Retinal pigment epithelial cell (primary cell): ENCODE measurements around the gene CHDH.
A peak's percentile ranks its signal among the peaks of the same experiment; 100 is the strongest.

Experiments used
- DNase-seq: peaks from one replicate; pipeline ENCODE4 v3.0.0-alpha.2; 2010; ENCODE audit warnings: low read depth
- H3K4me3 ChIP-seq: 2 replicates; pipeline ENCODE4 v1.5.1; 2011; ENCODE audit warnings: mild to moderate bottlenecking, low read length, control low read depth, moderate library complexity
- CTCF ChIP-seq: conservative IDR thresholded peaks from 2 replicates; pipeline ENCODE4 v1.5.1; 2011; ENCODE audit warnings: low read depth, low read length, control low read depth, inconsistent platforms

Gene CHDH

GRCh38 chr3:53885239-53885638 lies 39.0 kb upstream of the CHDH start:
- TF ChIP-seq CTCF, result no peak
- H3K4me3 ChIP-seq, result no peak overlapping the region
- DNase-seq, result no peak

GRCh38 chr3:53884623-53885022 lies 38.4 kb upstream of the CHDH start:
- no peak overlapping the region for H3K4me3 ChIP-seq
- no peak for DNase-seq
- no peak for TF ChIP-seq CTCF

GRCh38 chr3:53883008-53883407 lies 36.8 kb upstream of the CHDH start:
- no peak overlapping the region for H3K4me3 ChIP-seq
- DNase-seq, result no peak
- no peak for TF ChIP-seq CTCF

GRCh38 chr3:53881691-53882593 lies 35.7 kb upstream of the CHDH start, which contains the start of gene ACTR8:
TSS of gene ACTR8 (minus strand) at chr3:53882152. CDS start at chr3:53882101, 51 bp downstream.
- H3K4me3 ChIP-seq, result peak within 1 kb of the TSS; percentile 76
- TF ChIP-seq CTCF, result peak; percentile 9
- peak; percentile 45 for DNase-seq

- peak; percentile 84 for DNase-seq
- no peak for TF ChIP-seq CTCF
- peak overlapping the region; percentile 76 for H3K4me3 ChIP-seq
These were observed 34.5 kb upstream of the CHDH start for GRCh38 chr3:53880396-53881345.

GRCh38 chr3:53865732-53866499 lies 19.7 kb upstream of the CHDH start:
- no peak overlapping the region for H3K4me3 ChIP-seq
- TF ChIP-seq CTCF, result no peak
- no peak for DNase-seq
